Calu3 (cell line): Measurements from ENCODE around the gene LBHD2. TPM values are rescaled to one million over a fixed set of nuclear protein-coding genes. Genes with fewer than 3 reads are reported as not detected.
A peak's percentile ranks its signal among the peaks of the same experiment; 100 is the strongest.

Experiments used
- BruUV-seq: library from RNA; stranded (reverse); fragments of 400-500 nt; replicated peaks from 2 replicates; lab custom pipeline; 2021; lab: Mats Ljungman, UMichigan
- CTCF ChIA-PET: fragments of 300-600 bp; sonication (Branson Sonifier 250); formaldehyde crosslinking; loops from one replicate; lab custom pipeline; 2022; ENCODE audit warnings: antibody characterized with exemption; lab: Charles Lee
- DNase-seq: peaks from one replicate; pipeline ENCODE4 v3.0.0; 2022
- H3K27ac Mint-ChIP-seq: one replicate; pipeline ENCODE4 v1.8.0; 2022; ENCODE audit warnings: mixed read lengths; ENCODE audit not compliant: unreplicated experiment
- H3K27me3 Mint-ChIP-seq: one replicate; pipeline ENCODE4 v1.8.0; 2022; ENCODE audit warnings: mixed read lengths; ENCODE audit not compliant: unreplicated experiment
- H3K36me3 Mint-ChIP-seq: one replicate; pipeline ENCODE4 v1.8.0; 2022; ENCODE audit warnings: mild to moderate bottlenecking, moderate library complexity, mixed read lengths; ENCODE audit not compliant: insufficient read depth, unreplicated experiment
- H3K4me1 Mint-ChIP-seq: one replicate; pipeline ENCODE4 v1.8.0; 2022; ENCODE audit warnings: mild to moderate bottlenecking, low read depth, mixed read lengths; ENCODE audit not compliant: unreplicated experiment
- H3K4me3 Mint-ChIP-seq: one replicate; pipeline ENCODE4 v1.8.0; 2022; ENCODE audit warnings: mild to moderate bottlenecking, low read depth, moderate library complexity, mixed read lengths; ENCODE audit not compliant: unreplicated experiment
- H3K9me3 Mint-ChIP-seq: one replicate; pipeline ENCODE4 v1.8.0; 2022; ENCODE audit warnings: low read depth, mixed read lengths; ENCODE audit not compliant: unreplicated experiment
- intact Hi-C: fragments of 100-400 bp; cut with micrococcal nuclease; formaldehyde crosslinking; loops from one replicate; pipeline ENCODE4 v1.10.0; 2022; ENCODE audit not compliant: unreplicated experiment
- total RNA-seq: library from RNA; stranded (reverse); gene quantifications from 2 replicates; pipeline ENCODE4 v1.2.3, GENCODE V29; 2022
- TF ChIP-seq, protein P1 (sequence below): fragments of 200-600 bp; IDR thresholded peaks from one replicate; pipeline ENCODE4 v1.8.0; 2022; ENCODE audit warnings: antibody characterized with exemption; ENCODE audit not compliant: unreplicated experiment

The LBHD2 gene
- total RNA-seq, 1 experiment from 2014 or later: not detected

DNA sequence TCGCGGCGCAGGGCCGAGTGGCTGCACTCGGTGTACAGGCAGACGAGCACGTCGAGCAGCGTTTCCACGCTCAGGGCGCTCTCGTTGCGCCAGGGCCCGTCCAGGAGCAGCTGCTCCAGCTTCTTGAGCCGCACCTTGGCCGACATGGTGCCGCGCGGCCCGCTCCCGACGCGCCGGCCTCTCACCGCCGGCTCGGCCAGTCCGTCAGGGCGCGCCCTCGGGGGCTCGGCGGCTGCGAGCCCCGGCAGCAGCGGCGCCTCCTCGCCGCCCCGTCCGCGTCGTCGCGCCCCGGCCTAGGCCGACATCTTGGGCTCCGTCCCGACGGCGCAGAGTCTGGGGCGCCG lies 27.0 kb upstream of the LBHD2 start:
- DNase-seq: no peak
- H3K4me3 Mint-ChIP-seq: peak overlapping the region; percentile 91
- CTCF ChIA-PET: interaction anchor here (0.5 to 1.1 kb wide), 2 partner anchors 11 to 13 kb away, joined by 3 read pairs; no protein-coding TSS in a partner anchor
- H3K27me3 Mint-ChIP-seq: no peaks in the 10 kb centered on the region
- no peaks in the 10 kb centered on the region for H3K9me3 Mint-ChIP-seq
- peaks cover 42% of the 10 kb centered on the region for H3K4me1 Mint-ChIP-seq
- TF ChIP-seq, protein P1, sequence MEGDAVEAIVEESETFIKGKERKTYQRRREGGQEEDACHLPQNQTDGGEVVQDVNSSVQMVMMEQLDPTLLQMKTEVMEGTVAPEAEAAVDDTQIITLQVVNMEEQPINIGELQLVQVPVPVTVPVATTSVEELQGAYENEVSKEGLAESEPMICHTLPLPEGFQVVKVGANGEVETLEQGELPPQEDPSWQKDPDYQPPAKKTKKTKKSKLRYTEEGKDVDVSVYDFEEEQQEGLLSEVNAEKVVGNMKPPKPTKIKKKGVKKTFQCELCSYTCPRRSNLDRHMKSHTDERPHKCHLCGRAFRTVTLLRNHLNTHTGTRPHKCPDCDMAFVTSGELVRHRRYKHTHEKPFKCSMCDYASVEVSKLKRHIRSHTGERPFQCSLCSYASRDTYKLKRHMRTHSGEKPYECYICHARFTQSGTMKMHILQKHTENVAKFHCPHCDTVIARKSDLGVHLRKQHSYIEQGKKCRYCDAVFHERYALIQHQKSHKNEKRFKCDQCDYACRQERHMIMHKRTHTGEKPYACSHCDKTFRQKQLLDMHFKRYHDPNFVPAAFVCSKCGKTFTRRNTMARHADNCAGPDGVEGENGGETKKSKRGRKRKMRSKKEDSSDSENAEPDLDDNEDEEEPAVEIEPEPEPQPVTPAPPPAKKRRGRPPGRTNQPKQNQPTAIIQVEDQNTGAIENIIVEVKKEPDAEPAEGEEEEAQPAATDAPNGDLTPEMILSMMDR: no peak
- H3K36me3 Mint-ChIP-seq: peaks cover 42% of the 10 kb centered on the region
- intact Hi-C loops: no loop called here
- peak overlapping the region; percentile 97 for H3K27ac Mint-ChIP-seq
- BruUV-seq: no TSS peak

DNA sequence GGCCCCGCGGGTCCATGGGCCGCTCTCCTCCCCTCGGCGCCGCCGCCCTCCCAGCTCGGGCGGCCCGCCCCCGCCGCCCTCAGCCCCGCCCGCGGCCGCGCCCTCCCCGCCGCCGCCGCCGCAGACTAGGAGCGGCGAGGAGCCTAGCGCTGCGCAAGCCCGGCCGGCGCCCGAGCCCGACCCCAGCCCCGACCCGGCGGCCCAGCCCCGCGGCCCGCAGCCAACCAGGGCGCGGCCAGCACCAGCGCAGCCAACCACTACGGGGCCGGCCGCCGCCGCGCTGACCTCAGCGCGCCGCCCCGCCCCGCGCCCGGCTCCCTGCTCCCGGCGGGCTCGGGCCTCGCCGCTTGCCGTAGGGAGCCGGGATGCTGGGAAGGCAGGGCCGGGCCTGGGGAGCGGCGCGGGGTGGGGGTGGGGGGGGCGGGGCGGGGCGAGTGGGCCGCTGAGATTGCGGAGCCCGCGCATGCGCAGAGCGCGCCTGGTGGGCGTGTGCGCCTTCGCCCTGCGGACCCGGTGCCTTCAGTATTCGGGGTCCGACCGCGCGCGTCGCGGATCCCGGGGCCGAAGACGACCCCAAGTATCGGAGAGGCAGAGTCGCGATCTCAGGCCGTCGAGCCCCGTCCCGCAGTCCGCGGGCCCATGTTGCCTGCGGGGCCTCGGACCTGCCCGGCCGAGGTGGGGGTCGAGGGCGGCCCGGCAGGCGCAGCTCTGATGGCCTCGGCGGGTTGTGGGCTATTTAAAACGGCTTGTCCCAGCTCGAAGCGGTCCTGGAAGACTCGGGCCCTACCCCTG lies 26.4 kb upstream of the LBHD2 start, which contains the start of gene CDC42BPB:
CDC42BPB (minus strand) TSS at position 178 of the 792 bp plus-strand sequence. CDS start 376 bp downstream, outside the sequence.
- intact Hi-C loops: no loop called here

GRCh38 chr14:103058164-103059055 lies 25.6 kb upstream of the LBHD2 start:
- Mint-ChIP-seq H3K36me3 (peaks cover 42% of the 10 kb centered on the region), H3K4me1 (peaks cover 41% of the 10 kb centered on the region), H3K9me3 (no peaks in the 10 kb centered on the region), H3K27ac (peak overlapping the region; percentile 86), H3K4me3 (peak overlapping the region; percentile 95), H3K27me3 (no peaks in the 10 kb centered on the region)
- BruUV-seq: TSS peak; percentile 37
- TF ChIP-seq, protein P1: no peak
- CTCF ChIA-PET: interaction anchor here (1.0 to 1.1 kb wide), 2 partner anchors 9 to 17 kb away, joined by 3 to 4 read pairs; no protein-coding TSS in a partner anchor
- DNase-seq: peak; percentile 44
- intact Hi-C loops: no loop called here

More for the DNA sequence above, 26.4 kb upstream of the LBHD2 start, which contains the start of gene CDC42BPB:
- H3K27ac Mint-ChIP-seq: peak within 1 kb of the TSS; percentile 97
- peaks cover 42% of the 10 kb centered on the region for H3K36me3 Mint-ChIP-seq
- no peaks in the 10 kb centered on the region for H3K27me3 Mint-ChIP-seq
- peak; percentile 95 for DNase-seq
- BruUV-seq: no TSS peak
- peak within 1 kb of the TSS; percentile 95 for H3K4me3 Mint-ChIP-seq
- TF ChIP-seq, protein P1: no peak
- CTCF ChIA-PET: interaction anchor here (1.0 to 1.1 kb wide), 2 partner anchors 10 to 17 kb away, joined by 3 to 4 read pairs; no protein-coding TSS in a partner anchor
- no peaks in the 10 kb centered on the region for H3K9me3 Mint-ChIP-seq
- peaks cover 39% of the 10 kb centered on the region for H3K4me1 Mint-ChIP-seq

GRCh38 chr14:103059556-103059955 lies 24.5 kb upstream of the LBHD2 start:
- Mint-ChIP-seq H3K4me3 (peak overlapping the region; percentile 95), H3K36me3 (peaks cover 54% of the 10 kb centered on the region), H3K9me3 (no peaks in the 10 kb centered on the region), H3K4me1 (peaks cover 41% of the 10 kb centered on the region), H3K27me3 (no peaks in the 10 kb centered on the region), H3K27ac (peak overlapping the region; percentile 22)
- TF ChIP-seq, protein P1: no peak
- intact Hi-C loops: no loop called here
- CTCF ChIA-PET: interaction anchor here (1.1 kb wide), 1 partner anchor 28 kb away, joined by 3 read pairs; no protein-coding TSS in a partner anchor
- BruUV-seq: no TSS peak
- no peak for DNase-seq
